HG03039 (cell line): ENCODE data around the gene SELL.
A peak's percentile ranks its signal among the peaks of the same experiment; 100 is the strongest.
"Not testable (repeated sequence)": the region's sequence is repeated elsewhere in the genome, so short reads cannot be mapped to it uniquely, and the experiment has no call there.

ENCODE experiments used
- ATAC-seq: cut with Tn5 transposase; IDR thresholded peaks from one replicate; pipeline ENCODE4 v1.9.1; 2021; ENCODE audit warnings: mild to moderate bottlenecking, moderate library complexity; ENCODE audit not compliant: unreplicated experiment

SELL gene

GRCh38 chr1:169711469-169712308 lies at the start of gene SELL:
SELL (minus strand) TSS chr1:169711620; CDS start chr1:169711498, 122 bp downstream.
- peak; percentile 74 for ATAC-seq

- ATAC-seq = no peak
These were observed 47.6 kb upstream of the SELL start for GRCh38 chr1:169759038-169759437.

GRCh38 chr1:169753549-169753948 lies 42.1 kb upstream of the SELL start:
- no peak for ATAC-seq

GRCh38 chr1:169750041-169750440 lies 38.6 kb upstream of the SELL start:
- ATAC-seq = no peak

GRCh38 chr1:169746550-169746949 lies 35.1 kb upstream of the SELL start:
- ATAC-seq = no peak

GRCh38 chr1:169745015-169745861 lies 33.8 kb upstream of the SELL start:
- no peak for ATAC-seq

GRCh38 chr1:169741666-169742394 lies 30.4 kb upstream of the SELL start:
- ATAC-seq = no peak

- no peak for ATAC-seq
These were observed 28.6 kb upstream of the SELL start for GRCh38 chr1:169739980-169740379.

- ATAC-seq = no peak
These were observed 22.5 kb upstream of the SELL start, which contains the start of gene SELE for GRCh38 chr1:169733924-169734323. SELE (minus strand) TSS chr1:169734079; CDS start chr1:169733612, 467 bp downstream.

- ATAC-seq = no peak
These were observed 20.0 kb upstream of the SELL start for GRCh38 chr1:169731446-169731845.

GRCh38 chr1:169729991-169730390 lies 18.6 kb upstream of the SELL start:
- ATAC-seq = no peak

- ATAC-seq = no peak
These were observed 15.9 kb upstream of the SELL start for GRCh38 chr1:169727307-169727706.

GRCh38 chr1:169726851-169727250 lies 15.4 kb upstream of the SELL start:
- no peak for ATAC-seq

GRCh38 chr1:169725930-169726329 lies 14.5 kb upstream of the SELL start:
- ATAC-seq = no peak

GRCh38 chr1:169724168-169724567 lies 12.7 kb upstream of the SELL start:
- ATAC-seq = no peak

GRCh38 chr1:169723763-169724162 lies 12.3 kb upstream of the SELL start:
- no peak for ATAC-seq

- ATAC-seq = no peak
These were observed 11.4 kb upstream of the SELL start for GRCh38 chr1:169722779-169723178.

GRCh38 chr1:169715100-169715499 lies 3.7 kb upstream of the SELL start:
- not testable (repeated sequence) for ATAC-seq

GRCh38 chr1:169713090-169713489 lies 1.7 kb upstream of the SELL start:
- not testable (repeated sequence) for ATAC-seq

- no peak for ATAC-seq
These were observed 850 bp upstream of the SELL start for GRCh38 chr1:169712309-169712631.

GRCh38 chr1:169708647-169709046 lies 2.8 kb downstream of the SELL start:
- ATAC-seq = no peak
